Lung microvascular endothelial cell (primary cell): ENCODE data around the gene LRRC56. TPM values are rescaled to one million over a fixed set of nuclear protein-coding genes. Genes with fewer than 3 reads are reported as not detected.
"Not testable (repeated sequence)": the region's sequence is repeated elsewhere in the genome, so short reads cannot be mapped to it uniquely, and the experiment has no call there.

ENCODE experiments used
- DNase-seq, 2 donors: peaks; one replicate each; pipeline versions ENCODE4 v3.0.0 to v3.0.0-alpha.2; 2010; ENCODE audit warnings: low read depth in 2 of 2
- total RNA-seq: library from RNA; depleted of rRNA; stranded (reverse); fragments of >200 nt; gene quantifications from 2 replicates; pipeline ENCODE4 v1.2.1, GENCODE V29; 2014

Gene LRRC56
- total RNA-seq, 1 donor from 2014 or later, result 0.60 TPM

DNA sequence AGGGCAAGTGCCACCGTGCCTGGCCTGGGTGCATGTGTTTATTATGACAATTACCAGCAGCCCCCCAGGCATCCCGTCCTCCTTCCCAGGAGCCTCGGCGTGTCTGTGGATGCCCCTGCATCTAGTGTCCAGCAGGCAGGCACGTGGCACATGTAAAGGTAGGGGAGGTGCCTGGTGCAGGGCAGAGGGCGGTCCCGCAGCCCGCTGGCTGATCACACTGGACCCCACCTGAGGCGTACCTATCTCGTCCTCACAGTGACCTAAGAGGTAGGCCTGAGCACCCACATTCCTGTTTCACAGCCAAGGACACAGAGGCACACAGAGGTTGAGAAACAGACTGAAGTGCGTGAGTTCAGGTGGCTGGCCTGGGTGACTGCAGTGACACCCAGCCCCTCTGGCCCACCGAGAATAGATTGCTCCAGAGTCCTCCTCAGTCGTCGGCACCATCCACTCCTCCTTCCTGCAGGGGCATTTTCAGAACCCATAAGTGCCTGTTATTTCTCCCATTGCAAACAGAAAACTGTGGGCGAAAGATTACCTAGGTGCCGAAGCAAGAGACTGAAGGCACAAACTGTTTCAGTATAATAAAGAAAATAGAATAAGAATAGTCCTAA is 35.9 kb downstream of the LRRC56 start:
- DNase-seq, result no peak

DNA sequence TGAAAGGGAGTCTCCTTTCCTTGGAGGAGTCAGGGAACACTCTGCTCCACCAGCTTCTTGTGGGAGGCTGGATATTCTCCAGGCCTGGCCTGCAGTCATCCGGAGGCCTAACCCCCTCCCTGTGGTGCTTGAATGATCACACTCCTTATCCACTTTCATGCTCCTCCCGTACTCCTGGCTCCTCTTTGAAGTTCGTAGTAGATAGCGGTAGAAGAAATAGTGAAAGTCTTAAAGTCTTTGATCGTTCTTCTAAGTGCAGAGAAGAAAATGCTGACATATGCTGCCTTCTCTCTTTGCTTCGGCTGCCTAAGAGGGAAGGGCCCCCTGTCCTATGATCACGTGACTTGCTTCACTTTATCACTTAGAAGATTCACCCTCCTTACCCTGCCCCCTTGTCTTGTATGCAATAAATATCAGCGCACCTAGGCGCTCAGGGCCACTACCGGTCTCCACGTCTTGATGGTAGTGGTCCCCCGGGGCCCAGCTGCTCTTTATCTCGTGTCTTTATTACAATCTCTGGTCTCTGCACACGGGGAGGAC is 36.8 kb downstream of the LRRC56 start:
- DNase-seq, result not testable (repeated sequence)

DNA sequence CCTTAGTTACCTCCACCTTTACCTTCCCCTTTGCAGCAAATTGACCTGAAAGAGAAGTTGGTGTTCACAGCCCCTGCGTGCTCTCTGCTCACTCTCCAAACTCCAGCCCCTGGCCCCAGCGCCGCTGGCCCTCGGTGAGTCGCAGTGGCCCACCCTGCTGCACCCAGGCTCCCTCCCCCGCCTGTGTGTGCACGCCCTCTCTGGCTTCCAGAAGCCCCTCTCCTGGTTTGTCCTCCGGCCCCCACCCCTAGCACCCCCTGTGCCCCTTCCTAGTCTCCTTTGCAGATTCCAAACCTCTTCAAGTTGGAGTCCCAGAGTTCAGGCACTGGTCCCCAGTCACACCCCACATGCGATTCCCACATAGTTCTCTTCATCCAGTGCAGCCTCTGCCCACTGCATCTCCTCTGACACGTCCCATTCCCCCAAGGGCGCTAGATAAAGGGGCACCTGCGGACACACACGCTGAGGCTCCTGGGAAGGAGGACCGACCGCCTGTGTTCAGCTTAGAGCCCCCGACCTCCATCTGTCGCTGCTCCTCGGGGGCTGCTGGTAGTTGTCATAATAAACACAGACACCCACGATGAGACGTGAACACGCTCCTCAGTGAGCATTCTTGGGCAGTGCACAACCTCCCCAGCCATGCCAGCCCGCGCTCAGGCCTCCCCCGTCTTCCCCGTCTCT is 37.4 kb downstream of the LRRC56 start:
- no peak for DNase-seq

DNA sequence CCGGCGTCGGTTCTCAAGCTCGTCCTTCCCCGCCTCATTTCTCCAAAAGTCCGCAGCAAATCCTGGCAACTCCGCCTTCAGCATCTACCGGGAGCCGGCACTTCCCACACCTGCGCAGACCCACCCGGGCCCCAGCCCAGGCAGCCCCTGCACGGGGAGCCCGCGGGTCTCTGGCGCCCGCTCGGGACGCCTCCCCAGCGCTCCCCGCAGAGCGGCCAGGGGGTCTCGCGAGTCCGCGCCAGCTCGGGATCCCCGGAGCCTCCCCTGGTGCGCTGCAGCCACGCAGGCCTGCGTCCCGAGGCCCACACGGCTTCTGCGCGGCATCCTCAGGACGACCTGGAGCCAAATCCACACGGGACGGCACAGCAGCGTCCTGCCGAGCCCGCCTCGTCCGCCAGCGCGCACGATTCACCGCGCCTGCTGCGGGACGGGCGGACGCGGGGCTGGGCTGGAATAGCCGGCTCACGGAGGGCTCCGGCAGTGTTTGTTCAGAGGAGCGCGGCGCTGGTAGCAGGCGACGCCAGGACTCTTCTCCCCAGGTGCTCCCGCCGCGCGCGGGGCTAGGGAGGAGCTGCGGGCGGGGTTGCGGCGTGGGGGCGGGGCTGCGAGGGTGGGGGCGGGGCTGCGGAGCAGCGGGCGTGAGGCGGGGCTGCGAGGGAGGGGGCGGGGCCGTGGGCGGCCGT is 38.1 kb downstream of the LRRC56 start:
- peak in 1 of 2 donors; percentile 14 for DNase-seq

DNA sequence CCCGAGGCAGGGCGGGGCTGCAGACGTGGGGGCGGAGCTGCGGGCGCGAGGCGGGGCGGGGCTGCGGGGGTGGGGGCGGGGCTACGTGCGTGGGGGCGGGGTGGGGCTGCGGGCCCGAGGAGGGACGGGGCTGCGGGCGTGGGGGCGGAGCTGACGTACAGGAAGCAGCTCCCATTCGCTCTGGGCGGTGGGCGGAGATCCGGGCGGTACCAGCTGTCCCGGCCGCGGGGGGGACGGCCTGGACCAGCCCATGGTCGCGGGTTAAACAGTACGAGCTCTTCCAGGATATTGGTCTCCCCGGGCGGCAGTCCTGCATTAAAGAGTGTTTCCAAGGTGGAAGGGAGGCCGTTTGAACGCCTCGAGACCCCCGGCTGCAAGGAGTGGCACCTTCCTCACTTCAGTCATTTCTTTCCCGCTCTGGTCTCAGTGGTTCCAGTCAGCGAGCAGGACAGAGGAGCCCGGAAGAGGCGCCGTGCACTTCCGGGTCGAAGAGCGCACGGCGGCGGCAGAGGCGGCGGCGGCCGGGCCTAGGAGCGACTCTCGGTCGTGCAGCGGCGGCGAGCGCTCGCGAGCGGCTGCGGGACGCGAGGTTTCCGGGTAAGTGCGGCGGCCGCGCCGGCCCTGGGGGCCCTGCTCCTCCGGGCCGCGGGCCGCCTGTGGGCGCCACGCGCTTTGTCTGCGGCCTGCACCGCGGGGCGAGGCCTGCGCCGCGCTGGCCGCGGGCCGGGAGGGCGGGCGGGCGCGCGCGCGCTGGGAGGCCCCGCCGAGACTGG is 38.9 kb downstream of the LRRC56 start, which contains the start of gene PHRF1:
Gene PHRF1 (plus strand): TSS at position 475 of the 773 bp plus-strand sequence. CDS start 5,043 bp downstream, outside the sequence.
- peak; percentile 96 to 98 for DNase-seq

DNA sequence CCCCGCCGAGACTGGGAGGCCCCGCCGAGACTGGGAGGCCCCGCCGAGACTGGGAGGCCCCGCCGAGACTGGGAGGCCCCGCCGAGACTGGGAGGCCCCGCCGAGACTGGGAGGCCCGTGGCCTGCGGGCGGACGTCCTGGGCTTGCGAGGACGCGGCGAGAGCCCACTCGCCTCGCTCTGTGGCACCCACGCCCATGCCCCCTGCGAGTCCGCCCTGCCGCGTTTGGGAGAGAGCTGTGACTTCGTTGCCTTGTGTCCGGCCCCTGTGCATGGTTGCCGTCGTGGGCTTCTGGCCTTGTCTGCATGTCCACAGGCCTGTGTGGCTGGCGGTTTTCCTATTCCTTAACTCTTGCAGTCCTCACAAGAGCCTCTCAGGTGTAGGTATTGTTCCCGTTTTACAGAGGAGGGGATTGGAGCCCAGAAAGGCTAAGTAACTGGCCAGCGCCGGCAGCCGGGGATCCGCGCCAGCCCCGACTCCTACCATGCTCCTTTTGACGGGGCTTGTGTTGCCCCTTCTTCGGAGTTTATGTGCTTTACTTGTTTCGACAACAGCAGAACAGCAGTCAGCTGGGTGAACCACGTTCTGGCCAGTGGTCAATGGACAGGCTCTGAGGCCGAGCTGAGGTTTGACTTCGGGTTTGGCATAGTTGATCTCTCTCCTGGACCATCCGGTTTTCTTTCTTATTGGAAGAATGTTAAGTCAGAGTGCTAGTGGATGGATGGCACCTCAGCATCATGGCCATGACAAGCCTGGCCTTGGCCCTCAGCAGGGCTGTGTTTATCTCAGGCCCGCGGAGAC is 39.7 kb downstream of the LRRC56 start:
- DNase-seq, result peak; percentile 17 to 29

DNA sequence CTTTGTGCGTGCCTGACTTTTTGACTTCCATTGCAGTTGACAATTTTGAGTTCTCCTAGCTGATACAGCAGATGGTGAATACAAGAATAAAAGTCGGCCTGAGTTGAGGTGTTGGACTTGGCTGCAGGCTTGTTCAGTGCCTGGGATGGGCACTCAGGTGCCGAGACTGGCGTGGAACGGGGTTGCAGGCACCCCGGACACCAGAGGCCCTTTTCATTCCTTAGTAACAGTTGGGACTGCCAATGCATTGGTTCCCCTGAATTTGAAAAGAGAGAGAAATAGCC is 40.2 kb downstream of the LRRC56 start:
- DNase-seq, result no peak

DNA sequence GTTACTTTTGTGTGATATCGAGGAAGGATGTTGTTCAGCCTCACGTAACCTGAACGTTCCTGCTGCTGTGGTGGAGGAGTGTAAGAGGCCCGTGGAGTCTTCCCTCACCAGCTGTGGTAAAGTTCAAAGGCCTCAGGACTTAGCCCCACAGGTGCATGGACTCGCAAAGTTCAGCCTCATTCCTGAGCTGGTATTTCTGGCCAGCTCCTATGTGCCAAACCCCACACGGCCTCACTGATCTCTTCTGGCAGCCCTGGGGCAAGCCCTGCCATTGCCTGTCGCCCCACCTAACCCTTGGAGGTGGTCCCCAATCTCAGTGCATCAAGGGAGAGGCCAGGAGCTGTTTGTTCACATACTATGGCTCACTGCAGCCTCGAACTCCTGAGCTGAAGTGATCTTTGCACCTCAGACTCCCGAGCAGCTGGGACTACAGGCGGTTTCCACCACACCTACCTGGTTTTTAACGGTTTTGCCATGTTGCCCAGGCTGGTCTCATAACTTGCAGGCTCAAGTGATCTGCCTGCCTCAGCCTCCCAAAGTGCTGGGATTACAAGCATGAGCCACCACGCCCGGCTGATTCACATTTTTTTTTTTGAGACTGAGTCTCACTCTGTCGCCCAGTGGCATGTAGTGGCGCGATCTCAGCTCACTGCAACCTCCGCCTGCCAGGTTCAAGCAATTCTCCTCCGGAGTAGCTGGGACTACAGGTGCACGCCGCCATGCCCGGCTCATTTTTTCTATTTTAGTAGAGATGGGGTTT is 41.1 kb downstream of the LRRC56 start:
- DNase-seq, result no peak

DNA sequence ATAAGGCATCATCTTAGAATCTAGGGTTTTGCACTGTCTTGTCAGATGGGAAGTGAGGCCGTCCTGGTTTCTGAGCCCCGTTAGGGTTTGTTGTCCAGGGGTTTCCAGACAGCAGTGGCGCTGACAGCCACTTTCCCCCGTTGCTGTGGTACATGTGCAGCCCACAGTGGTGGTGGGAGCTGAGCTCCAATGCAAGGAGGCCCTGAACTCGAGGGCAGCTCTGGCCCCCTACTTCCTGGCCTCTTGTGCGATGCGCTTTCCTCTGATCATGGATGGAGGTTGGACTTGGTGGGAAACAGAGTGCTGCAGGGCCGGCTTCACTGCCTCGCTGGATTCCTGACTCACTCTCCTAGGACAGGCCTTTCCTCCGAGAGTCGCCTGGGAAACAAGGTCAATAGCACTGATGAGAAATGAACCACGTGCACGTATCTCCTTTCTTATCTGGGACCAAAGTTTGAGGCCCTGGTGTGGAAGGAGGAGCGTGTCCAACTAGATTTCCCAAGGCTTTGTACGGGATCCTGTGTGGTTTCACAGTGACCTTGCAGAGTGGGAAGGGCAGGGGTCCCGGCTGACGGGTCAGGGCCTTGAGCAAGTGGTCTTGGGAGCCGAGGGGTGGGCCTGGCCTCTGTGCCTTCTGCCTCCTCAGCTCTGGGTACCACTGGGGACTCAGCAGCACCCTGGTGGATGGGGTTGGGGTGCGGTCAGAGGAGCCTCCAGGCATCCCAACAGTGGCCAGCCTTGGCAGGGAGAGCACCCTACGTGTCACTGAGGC is 42.7 kb downstream of the LRRC56 start:
- DNase-seq, result peak in 1 of 2 donors; percentile 37

DNA sequence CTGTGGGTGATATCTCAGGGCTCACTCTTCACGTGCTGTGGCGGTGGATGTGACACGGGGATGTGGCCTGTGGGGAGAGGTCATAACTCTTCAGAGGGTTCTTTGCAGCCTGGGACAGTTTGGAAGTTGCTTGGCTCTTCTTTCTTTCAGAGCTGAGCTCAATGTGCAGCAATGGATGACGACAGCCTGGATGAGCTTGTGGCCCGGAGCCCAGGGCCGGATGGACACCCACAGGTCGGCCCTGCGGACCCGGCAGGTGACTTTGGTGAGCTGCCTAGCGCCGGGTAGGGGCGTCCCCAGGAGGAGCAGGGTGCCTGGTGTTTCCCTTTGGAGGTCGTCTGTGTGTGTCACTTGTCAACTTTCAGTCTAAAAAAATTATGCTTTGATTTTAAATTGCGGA is 44.0 kb downstream of the LRRC56 start:
- no peak for DNase-seq

DNA sequence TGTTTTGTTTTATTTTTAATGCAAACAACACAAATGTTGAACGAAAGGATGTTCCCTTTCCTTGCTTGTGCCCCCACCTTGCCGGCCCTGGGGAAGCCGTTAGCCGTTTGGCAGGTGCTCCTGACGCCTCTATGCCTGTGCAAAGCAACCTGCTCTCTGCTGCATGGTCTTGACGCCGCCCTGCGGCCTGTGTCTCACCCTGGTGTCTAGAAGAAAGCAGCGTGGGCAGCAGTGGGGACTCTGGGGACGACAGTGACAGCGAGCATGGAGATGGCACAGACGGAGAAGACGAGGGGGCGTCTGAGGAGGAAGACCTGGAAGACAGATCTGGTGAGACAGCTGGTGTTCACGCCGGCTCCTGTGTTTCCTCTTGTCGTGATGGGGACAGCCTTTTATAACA is 44.4 kb downstream of the LRRC56 start:
- no peak for DNase-seq

DNA sequence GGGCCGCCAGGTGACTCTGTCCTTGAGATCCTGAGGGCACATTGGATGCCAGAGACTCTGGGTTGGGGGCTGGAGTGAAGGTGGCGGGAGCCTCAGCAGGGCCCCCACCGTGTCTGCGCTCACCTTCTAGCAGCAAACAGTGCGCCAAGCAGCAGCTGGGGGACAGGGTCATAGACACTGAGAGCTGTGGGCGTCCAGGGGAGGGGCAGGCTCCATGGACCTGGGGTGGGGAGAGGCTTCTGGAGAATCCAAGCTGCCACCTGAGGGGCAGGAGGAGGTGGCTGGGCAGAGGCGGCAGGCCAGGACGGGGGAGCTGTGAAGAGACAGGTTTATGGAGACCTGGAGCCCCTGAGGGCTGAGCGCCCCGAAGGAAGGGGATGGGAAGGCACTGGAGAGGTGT is 47.0 kb downstream of the LRRC56 start:
- no peak for DNase-seq

DNA sequence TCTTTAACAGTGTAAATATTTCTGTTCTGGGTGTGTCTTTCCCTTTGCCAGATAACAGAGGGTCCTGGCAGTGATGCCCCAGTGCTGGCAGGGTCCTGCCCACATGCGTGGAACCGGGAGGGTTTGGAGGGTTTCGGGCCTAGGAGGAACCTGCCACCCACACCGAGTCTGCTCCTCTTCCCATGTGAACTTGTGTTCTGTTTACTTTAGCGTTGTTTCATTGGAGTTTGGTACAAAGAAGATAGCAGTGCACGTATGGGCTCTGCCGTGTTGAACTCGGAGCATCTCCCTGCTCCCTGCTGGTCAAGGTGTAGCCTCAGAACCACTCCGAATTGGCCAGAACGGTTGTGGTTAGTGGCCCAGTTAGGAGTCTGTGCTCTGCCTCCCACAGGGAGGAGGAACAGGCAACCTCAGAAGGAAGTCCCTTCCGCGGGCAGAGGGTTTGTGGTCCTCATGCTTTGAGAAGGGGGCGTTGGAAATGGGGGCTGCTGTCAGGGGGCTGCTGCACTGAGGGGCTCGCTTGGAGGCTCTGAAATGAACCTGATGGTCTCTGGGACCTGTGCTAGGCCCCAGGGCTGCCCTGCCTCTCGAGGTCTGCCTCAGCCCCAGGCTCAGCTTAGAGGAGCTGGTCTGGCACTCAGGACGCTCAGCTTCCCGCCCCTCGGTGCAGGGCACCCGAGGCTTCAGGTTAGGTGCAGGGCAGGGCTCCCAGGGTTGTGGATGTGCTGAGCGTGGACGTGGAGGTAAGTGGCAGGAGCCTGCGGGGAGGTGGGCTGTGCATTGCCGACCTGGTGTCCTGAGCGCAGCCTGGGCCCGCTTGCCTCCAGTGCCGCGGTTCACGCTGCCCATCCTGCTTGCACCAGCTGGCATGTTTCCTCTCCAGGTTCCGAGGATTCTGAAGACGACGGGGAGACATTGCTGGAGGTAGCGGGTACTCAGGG is 49.3 kb downstream of the LRRC56 start:
- no peak for DNase-seq

DNA sequence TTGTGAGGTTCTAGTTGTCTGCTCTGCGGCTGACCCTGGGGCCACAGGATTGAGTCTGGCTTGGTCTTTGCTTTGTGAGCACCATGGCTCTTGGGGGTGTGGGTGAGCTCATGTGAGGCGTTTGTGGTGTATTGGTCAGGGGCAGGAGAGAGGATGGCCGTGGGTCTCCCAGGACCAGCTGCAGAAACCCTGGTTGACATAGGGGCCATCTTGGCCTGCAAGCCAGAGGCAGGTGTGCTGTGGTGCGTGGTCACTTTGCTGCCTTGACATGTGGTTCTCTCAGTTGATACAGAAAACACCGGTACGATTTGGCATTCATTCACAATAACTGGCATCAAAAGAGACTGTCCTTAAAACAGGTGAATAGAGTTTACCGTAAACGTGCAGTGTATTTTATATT is 50.2 kb downstream of the LRRC56 start:
- no peak for DNase-seq

DNA sequence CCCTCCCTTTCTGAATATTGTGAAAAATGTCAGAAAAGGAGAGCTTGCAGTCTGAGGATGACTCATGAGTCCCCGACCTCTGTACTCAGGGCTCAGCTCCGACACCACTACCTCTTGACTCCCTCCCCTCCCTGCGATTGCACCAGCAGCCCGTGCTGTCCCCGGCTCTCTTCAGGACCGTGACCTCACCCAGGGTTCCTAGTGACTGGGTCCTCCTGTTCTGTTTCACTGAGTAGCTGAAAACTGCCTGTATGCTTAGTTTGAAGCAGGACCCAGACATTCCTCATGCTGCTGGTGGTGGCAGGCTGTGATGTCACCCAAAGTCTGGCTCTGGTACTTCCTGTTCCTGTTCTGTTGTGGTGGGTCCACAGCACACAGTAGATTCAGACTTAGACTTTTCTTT is 50.7 kb downstream of the LRRC56 start:
- DNase-seq, result peak in 1 of 2 donors; percentile 63

DNA sequence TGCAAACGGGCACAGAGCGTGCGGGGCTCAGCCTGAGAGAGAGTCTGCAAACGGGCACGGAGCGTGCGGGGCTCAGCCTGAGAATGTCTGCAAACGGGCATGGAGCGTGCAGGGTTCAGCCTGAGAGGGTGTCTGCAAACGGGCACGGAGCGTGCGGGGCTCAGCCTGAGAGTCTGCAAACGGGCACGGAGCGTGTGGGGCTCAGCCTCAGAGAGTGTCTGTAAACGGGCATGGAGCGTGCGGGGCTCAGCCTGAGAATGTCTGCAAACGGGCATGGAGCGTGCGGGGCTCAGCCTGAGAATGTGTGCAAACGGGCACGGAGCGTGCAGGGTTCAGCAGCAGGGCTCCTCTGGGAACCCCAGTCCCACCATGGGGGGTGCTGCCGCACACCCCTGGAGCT is 52.5 kb downstream of the LRRC56 start:
- DNase-seq, result no peak

DNA sequence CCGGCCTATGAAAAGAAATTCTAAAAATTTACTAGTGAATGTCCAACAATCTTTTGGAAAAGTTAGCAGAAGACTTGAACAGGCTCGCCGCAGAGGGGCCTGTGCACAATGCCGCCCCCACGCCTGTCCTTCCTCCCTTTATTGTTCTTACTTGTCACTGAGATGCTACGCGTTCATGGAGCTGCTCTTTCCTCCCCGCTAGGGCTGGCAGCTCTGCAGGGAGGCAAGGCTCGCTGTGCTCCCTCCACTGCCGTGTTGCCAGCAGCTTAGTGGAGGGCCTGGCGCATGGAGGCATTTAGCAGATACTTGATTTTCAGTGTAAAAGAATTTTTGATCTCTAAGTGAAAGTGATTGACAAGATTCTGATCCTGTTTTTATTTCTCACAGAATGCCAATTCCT is 53.7 kb downstream of the LRRC56 start:
- DNase-seq, result no peak

DNA sequence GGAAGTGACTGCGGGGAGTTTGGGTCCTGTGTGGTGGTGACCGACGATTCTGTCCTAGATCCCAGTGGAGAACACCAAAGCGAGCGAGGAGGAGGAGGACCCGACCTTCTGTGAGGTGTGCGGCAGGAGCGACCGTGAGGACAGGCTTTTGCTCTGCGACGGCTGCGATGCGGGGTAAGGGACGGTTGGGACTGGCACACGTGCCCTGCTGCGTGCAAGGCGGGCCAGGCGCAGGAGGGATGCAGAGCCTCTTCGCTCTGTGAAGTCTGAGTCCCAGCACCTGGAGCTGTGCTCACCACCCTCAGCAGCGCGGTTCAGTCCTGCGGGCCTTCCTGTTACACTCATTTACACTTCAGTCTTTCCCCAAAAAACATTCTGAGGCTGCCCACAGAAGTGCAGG is 55.2 kb downstream of the LRRC56 start:
- no peak for DNase-seq
